ENCODE data around the gene DZIP3. TPM values are rescaled to one million over a fixed set of nuclear protein-coding genes. Genes with fewer than 3 reads are reported as not detected.
"Not testable (repeated sequence)": the region's sequence is repeated elsewhere in the genome, so short reads cannot be mapped to it uniquely, and the experiment has no call there.

Gene DZIP3
- total and polyA plus RNA-seq, 4 experiments from 2014 or later, result 8.9 to 18.5 (median 14.2) TPM

DNA sequence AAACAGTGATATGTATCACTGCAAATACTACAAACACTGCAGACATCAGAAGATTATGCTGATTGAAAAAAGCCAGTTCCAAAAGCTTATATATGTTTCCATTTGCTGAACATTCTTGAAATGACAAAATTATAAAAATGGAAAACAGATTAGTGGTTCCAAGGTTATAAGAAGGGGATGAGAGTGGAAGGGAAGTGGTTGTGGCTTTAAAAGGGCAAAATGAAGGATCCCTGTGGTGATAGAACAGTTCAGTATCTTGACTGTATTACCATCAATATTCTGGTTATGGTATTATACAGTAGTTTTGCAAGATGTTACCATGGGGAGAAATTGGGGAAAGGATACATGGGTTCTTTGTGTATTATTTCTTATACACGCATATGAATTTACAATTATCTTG lies 77.8 kb downstream of the DZIP3 start:
- H3K9me3 Mint-ChIP-seq, result no peaks in the 10 kb centered on the region
- no peak overlapping the region for H3K27ac ChIP-seq (ENCODE audit: low read depth, low read length)
- no peaks in the 10 kb centered on the region for H3K9me3 ChIP-seq (ENCODE audit: control insufficient read depth in 1 of 2, low read length in 2 of 2)
- H3K36me3 ChIP-seq (ENCODE audit: insufficient read depth, low read length), result no peaks in the 10 kb centered on the region
- POLR2A ChIA-PET (ENCODE audit: partially characterized antibody), result interaction anchor here (2.0 kb wide), 1 partner anchor 151 kb away, joined by 5 read pairs; no protein-coding TSS in a partner anchor
- no peaks in the 10 kb centered on the region for H3K27me3 ChIP-seq (ENCODE audit: insufficient read depth, low read length)
- H3K27ac Mint-ChIP-seq, result no peak overlapping the region
- H3K36me3 Mint-ChIP-seq, result peaks cover 18 to 47% of the 10 kb centered on the region in 2 donors
- no peak overlapping the region for H3K4me3 ChIP-seq (ENCODE audit: low read length in 2 of 2)
- DNase-seq, result no peak
- peaks cover 6 to 10% (median 8%) of the 10 kb centered on the region in 4 donors for H3K4me1 Mint-ChIP-seq
- H3K27me3 Mint-ChIP-seq, result no peaks in the 10 kb centered on the region
- intact Hi-C loops (cut with micrococcal nuclease), result no loop called here
- H3K4me3 Mint-ChIP-seq, result no peak overlapping the region
- H3K4me1 ChIP-seq (ENCODE audit: insufficient read depth, low read length), result no peaks in the 10 kb centered on the region
- CTCF ChIA-PET (ENCODE audit: partially characterized antibody), result interaction anchor here (1.1 to 12.2 kb wide), 4 partner anchors 12 to 249 kb away, joined by 3 to 191 read pairs (median 65); no protein-coding TSS in a partner anchor

DNA sequence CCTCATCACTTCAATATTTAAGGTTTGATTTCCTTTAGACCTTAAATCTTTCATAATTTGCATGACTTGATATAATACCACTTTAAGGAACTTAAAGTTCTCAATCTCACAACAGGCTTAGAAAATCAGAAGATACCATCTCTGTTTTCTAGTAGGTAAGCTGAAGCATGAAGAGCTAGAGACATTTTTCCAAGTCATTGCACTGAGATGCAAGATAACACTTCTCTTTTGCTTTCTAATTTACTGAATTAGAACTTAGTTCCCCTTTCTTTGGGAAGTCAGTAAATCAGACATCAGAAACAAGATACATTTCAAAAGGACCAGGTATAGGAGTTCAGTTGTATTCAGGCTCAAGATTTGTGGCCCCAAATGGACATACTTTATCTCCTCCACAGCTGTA lies 79.7 kb downstream of the DZIP3 start:
- Histone ChIP-seq H3K4me3 (ENCODE audit: low read length in 2 of 2) (no peak overlapping the region), H3K36me3 (ENCODE audit: insufficient read depth, low read length) (no peaks in the 10 kb centered on the region), H3K9me3 (ENCODE audit: control insufficient read depth in 1 of 2, low read length in 2 of 2) (no peaks in the 10 kb centered on the region), H3K27me3 (ENCODE audit: insufficient read depth, low read length) (no peaks in the 10 kb centered on the region), H3K4me1 (ENCODE audit: insufficient read depth, low read length) (no peaks in the 10 kb centered on the region), H3K27ac (ENCODE audit: low read depth, low read length) (no peak overlapping the region)
- Mint-ChIP-seq H3K9me3 (no peaks in the 10 kb centered on the region), H3K4me3 (no peak overlapping the region), H3K4me1 (peaks cover 5 to 9% (median 6%) of the 10 kb centered on the region in 4 donors), H3K36me3 (peaks cover 18 to 49% of the 10 kb centered on the region in 2 donors), H3K27ac (no peak overlapping the region), H3K27me3 (no peaks in the 10 kb centered on the region)
- no peak for DNase-seq
- CTCF ChIA-PET (ENCODE audit: partially characterized antibody), result interaction anchor here (0.9 to 12.2 kb wide), 3 partner anchors 151 to 247 kb away, joined by 3 to 191 read pairs (median 127); no protein-coding TSS in a partner anchor
- POLR2A ChIA-PET (ENCODE audit: partially characterized antibody), result no interaction called here
- intact Hi-C loops (cut with micrococcal nuclease), result no loop called here

DNA sequence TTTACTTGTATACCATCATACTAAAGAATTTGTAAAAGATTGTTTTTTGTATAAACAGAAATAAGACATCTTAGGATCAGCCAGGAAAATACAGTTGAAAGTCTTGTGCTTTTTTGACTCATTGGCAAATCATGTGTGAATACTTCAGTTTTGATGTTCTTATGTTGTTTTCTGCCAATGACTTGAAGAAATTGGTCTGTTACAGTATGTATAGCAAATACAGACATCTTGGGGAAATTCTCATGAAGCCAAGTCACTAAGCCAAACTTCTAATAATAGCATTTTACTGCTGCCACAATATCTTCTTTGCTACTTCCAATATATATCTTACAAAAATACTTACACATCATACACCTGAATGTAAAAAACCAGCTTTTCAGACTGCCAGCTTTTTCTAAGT lies 83.2 kb downstream of the DZIP3 start:
- no peaks in the 10 kb centered on the region for H3K4me1 ChIP-seq (ENCODE audit: insufficient read depth, low read length)
- no peak overlapping the region for H3K4me3 ChIP-seq (ENCODE audit: low read length in 2 of 2)
- H3K9me3 ChIP-seq (ENCODE audit: control insufficient read depth in 1 of 2, low read length in 2 of 2), result no peaks in the 10 kb centered on the region
- no peak for DNase-seq
- ChIA-PET CTCF (ENCODE audit: partially characterized antibody) (interaction anchor here (1.4 to 2.3 kb wide), 5 partner anchors 11 to 243 kb away, joined by 3 to 13 read pairs (median 8); no protein-coding TSS in a partner anchor), POLR2A (ENCODE audit: partially characterized antibody) (no interaction called here)
- intact Hi-C loops (cut with micrococcal nuclease), result loop anchor here (1.0 kb wide), 1 partner anchor 22 kb away; no protein-coding TSS in a partner anchor
- H3K9me3 Mint-ChIP-seq, result no peaks in the 10 kb centered on the region
- H3K27ac ChIP-seq (ENCODE audit: low read depth, low read length), result no peak overlapping the region
- H3K4me3 Mint-ChIP-seq, result no peak overlapping the region
- H3K36me3 Mint-ChIP-seq, result peaks cover 35 to 51% of the 10 kb centered on the region in 2 donors
- H3K4me1 Mint-ChIP-seq, result peaks cover 0 to under 1% (median 0%) of the 10 kb centered on the region in 4 donors
- H3K27me3 Mint-ChIP-seq, result no peaks in the 10 kb centered on the region
- H3K27ac Mint-ChIP-seq, result no peak overlapping the region
- no peaks in the 10 kb centered on the region for H3K36me3 ChIP-seq (ENCODE audit: insufficient read depth, low read length)
- no peaks in the 10 kb centered on the region for H3K27me3 ChIP-seq (ENCODE audit: insufficient read depth, low read length)

GRCh38 chr3:108673988-108674661 lies 84.6 kb downstream of the DZIP3 start:
- H3K27me3 ChIP-seq (ENCODE audit: insufficient read depth, low read length), result no peaks in the 10 kb centered on the region
- intact Hi-C loops (cut with micrococcal nuclease), result loop anchor here (1.0 kb wide), 1 partner anchor 24 kb away; no protein-coding TSS in a partner anchor
- H3K27me3 Mint-ChIP-seq, result no peaks in the 10 kb centered on the region
- no peaks in the 10 kb centered on the region for H3K9me3 ChIP-seq (ENCODE audit: control insufficient read depth in 1 of 2, low read length in 2 of 2)
- POLR2A ChIA-PET (ENCODE audit: partially characterized antibody), result no interaction called here
- no peak overlapping the region for H3K4me3 ChIP-seq (ENCODE audit: low read length in 2 of 2)
- no peaks in the 10 kb centered on the region for H3K9me3 Mint-ChIP-seq
- no peaks in the 10 kb centered on the region for H3K36me3 ChIP-seq (ENCODE audit: insufficient read depth, low read length)
- H3K27ac Mint-ChIP-seq, result no peak overlapping the region
- peaks cover 42 to 53% of the 10 kb centered on the region in 2 donors for H3K36me3 Mint-ChIP-seq
- no peaks in the 10 kb centered on the region for H3K4me1 ChIP-seq (ENCODE audit: insufficient read depth, low read length)
- H3K4me3 Mint-ChIP-seq, result no peak overlapping the region
- no peaks in the 10 kb centered on the region for H3K4me1 Mint-ChIP-seq
- H3K27ac ChIP-seq (ENCODE audit: low read depth, low read length), result no peak overlapping the region
- no peak for DNase-seq
- CTCF ChIA-PET (ENCODE audit: partially characterized antibody), result interaction anchor here (2.2 to 2.3 kb wide), 2 partner anchors 12 to 241 kb away, joined by 9 to 13 read pairs; no protein-coding TSS in a partner anchor

DNA sequence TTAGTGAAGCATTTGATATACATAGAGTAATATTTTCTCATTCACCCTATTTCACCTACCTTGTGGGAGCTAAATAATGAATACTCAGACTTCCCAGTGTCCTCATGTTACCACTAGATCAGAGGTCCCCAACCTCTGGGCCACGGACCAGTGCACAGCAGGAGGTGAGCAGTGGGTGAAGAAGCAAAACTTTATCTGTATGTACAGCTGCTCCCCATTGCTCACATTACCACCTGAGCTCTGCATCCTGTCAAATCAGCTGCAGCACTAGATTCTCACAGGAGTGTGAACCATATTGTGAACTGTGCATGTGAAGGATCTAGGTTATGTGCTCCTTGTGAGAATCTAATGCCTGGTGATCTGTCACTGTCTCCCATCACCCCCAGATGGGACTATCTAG lies 88.3 kb downstream of the DZIP3 start:
- H3K36me3 Mint-ChIP-seq, result peaks cover 35 to 51% of the 10 kb centered on the region in 2 donors
- H3K9me3 Mint-ChIP-seq, result peaks cover 0 to 2% (median 0%) of the 10 kb centered on the region in 8 donors
- no peak overlapping the region for H3K4me3 Mint-ChIP-seq
- no peaks in the 10 kb centered on the region for H3K27me3 Mint-ChIP-seq
- Histone ChIP-seq H3K27me3 (ENCODE audit: insufficient read depth, low read length) (no peaks in the 10 kb centered on the region), H3K36me3 (ENCODE audit: insufficient read depth, low read length) (no peaks in the 10 kb centered on the region), H3K9me3 (ENCODE audit: control insufficient read depth in 1 of 2, low read length in 2 of 2) (no peaks in the 10 kb centered on the region), H3K4me3 (ENCODE audit: low read length in 2 of 2) (no peak overlapping the region), H3K27ac (ENCODE audit: low read depth, low read length) (no peak overlapping the region), H3K4me1 (ENCODE audit: insufficient read depth, low read length) (no peaks in the 10 kb centered on the region)
- no peaks in the 10 kb centered on the region for H3K4me1 Mint-ChIP-seq
- DNase-seq, result no peak
- POLR2A ChIA-PET (ENCODE audit: partially characterized antibody), result no interaction called here
- no peak overlapping the region for H3K27ac Mint-ChIP-seq
- CTCF ChIA-PET (ENCODE audit: partially characterized antibody), result interaction anchor here (1.2 kb wide), 1 partner anchor 13 kb away, joined by 3 read pairs; no protein-coding TSS in a partner anchor
- intact Hi-C loops (cut with micrococcal nuclease), result no loop called here

- POLR2A ChIA-PET (ENCODE audit: partially characterized antibody); H3K36me3 ChIP-seq (ENCODE audit: insufficient read depth, low read length); H3K9me3 ChIP-seq (ENCODE audit: control insufficient read depth in 1 of 2, low read length in 2 of 2); CTCF ChIA-PET (ENCODE audit: partially characterized antibody); intact Hi-C loops (cut with micrococcal nuclease); H3K27ac Mint-ChIP-seq; H3K4me3 ChIP-seq (ENCODE audit: low read length in 2 of 2); H3K27me3 Mint-ChIP-seq; DNase-seq; H3K4me1 ChIP-seq (ENCODE audit: insufficient read depth, low read length); H3K27me3 ChIP-seq (ENCODE audit: insufficient read depth, low read length); H3K27ac ChIP-seq (ENCODE audit: low read depth, low read length); H3K4me1 Mint-ChIP-seq; H3K4me3 Mint-ChIP-seq: not testable (repeated sequence)
- H3K9me3 Mint-ChIP-seq, result peaks cover 0 to 11% (median 6%) of the 10 kb centered on the region in 8 donors
- peaks cover 52 to 67% of the 10 kb centered on the region in 2 donors for H3K36me3 Mint-ChIP-seq
These were observed 102.8 kb downstream of the DZIP3 start for GRCh38 chr3:108692286-108692685.

GRCh38 chr3:108698461-108698860 lies 108.9 kb downstream of the DZIP3 start:
- Histone ChIP-seq H3K36me3 (ENCODE audit: insufficient read depth, low read length) (no peaks in the 10 kb centered on the region), H3K9me3 (ENCODE audit: control insufficient read depth in 1 of 2, low read length in 2 of 2) (no peaks in the 10 kb centered on the region), H3K27me3 (ENCODE audit: insufficient read depth, low read length) (no peaks in the 10 kb centered on the region), H3K27ac (ENCODE audit: low read depth, low read length) (no peak overlapping the region), H3K4me1 (ENCODE audit: insufficient read depth, low read length) (no peaks in the 10 kb centered on the region), H3K4me3 (ENCODE audit: low read length in 2 of 2) (no peak overlapping the region)
- no peaks in the 10 kb centered on the region for H3K27me3 Mint-ChIP-seq
- peaks cover 0 to 17% (median 9%) of the 10 kb centered on the region in 8 donors for H3K9me3 Mint-ChIP-seq
- H3K4me1 Mint-ChIP-seq, result peaks cover 0 to 1% (median 0%) of the 10 kb centered on the region in 4 donors
- peaks cover 15 to 28% of the 10 kb centered on the region in 2 donors for H3K36me3 Mint-ChIP-seq
- no peak overlapping the region for H3K27ac Mint-ChIP-seq
- POLR2A ChIA-PET (ENCODE audit: partially characterized antibody), result no interaction called here
- DNase-seq, result no peak
- intact Hi-C loops (cut with micrococcal nuclease), result no loop called here
- H3K4me3 Mint-ChIP-seq, result no peak overlapping the region
- CTCF ChIA-PET (ENCODE audit: partially characterized antibody), result no interaction called here

Measured in CD4-positive, alpha-beta memory T cell (primary cell).